Measurements from ENCODE around the gene BDKRB2.

DNA sequence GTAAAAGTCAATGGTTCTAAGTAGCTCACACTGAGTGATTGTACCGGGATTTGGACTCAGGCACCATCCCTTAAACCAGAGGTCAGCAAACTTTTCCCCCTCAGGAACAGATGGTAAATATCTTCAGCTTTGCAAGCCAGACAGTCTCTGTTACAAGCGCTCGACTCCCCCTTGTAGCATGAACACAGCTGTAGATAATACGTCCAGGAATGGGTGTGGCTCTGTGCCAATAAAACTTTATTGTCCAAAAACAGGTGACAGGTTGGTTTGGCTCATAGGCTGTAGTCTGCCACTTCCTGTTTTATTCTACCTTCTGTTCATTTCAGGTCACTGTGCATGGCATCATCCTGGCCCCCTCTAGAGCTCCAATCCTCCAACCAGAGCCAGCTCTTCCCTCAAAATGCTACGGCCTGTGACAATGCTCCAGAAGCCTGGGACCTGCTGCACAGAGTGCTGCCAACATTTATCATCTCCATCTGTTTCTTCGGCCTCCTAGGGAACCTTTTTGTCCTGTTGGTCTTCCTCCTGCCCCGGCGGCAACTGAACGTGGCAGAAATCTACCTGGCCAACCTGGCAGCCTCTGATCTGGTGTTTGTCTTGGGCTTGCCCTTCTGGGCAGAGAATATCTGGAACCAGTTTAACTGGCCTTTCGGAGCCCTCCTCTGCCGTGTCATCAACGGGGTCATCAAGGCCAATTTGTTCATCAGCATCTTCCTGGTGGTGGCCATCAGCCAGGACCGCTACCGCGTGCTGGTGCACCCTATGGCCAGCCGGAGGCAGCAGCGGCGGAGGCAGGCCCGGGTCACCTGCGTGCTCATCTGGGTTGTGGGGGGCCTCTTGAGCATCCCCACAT, 58.9 kb downstream of the BDKRB2 start:
- no peak for TF ChIP-seq POLR2A (IDR thresholded peaks at IDR 0.05)
- no peak for TF ChIP-seq EP300 (IDR thresholded peaks at IDR 0.05)
